HAP-1 (cell line): ENCODE data around the gene PRM2.

Source experiments
- DNase-seq, 2 experiments: peaks; one replicate each; pipeline ENCODE4 v3.0.0-alpha.2; 2016 to 2020; ENCODE audit warnings: low spot score in 2 of 2
- H3K27me3 ChIP-seq: fragments of 250-450 bp; sonication (Bioruptor Pico); 2 replicates; pipeline ENCODE4 v1.5.1; 2020; ENCODE audit warnings: low read depth, mild to moderate bottlenecking, moderate library complexity
- H3K36me3 ChIP-seq: fragments of 250-450 bp; sonication (Bioruptor Pico); replicated peaks from 2 replicates; pipeline ENCODE4 v1.5.1; 2020; ENCODE audit warnings: mild to moderate bottlenecking
- H3K4me1 ChIP-seq: fragments of 250-450 bp; sonication (Bioruptor Pico); 2 replicates; pipeline ENCODE4 v1.5.1; 2020; ENCODE audit warnings: mild to moderate bottlenecking
- H3K4me3 ChIP-seq: fragments of 250-450 bp; sonication (Bioruptor Pico); 2 replicates; pipeline ENCODE4 v1.5.1; 2020; ENCODE audit warnings: mild to moderate bottlenecking, moderate library complexity
- H3K9me3 ChIP-seq: fragments of 250-450 bp; sonication (Bioruptor Pico); 2 replicates; pipeline ENCODE4 v1.5.1; 2020; ENCODE audit warnings: mild to moderate bottlenecking, moderate library complexity
- in situ Hi-C: fragments of 300-500 bp; cut with MboI; formaldehyde crosslinking; loops from 3 replicates; pipeline ENCODE4 v1.14.3; 2020; ENCODE audit warnings: low sequenced_read_pairs, inconsistent platforms, mixed read lengths

PRM2 gene

DNA sequence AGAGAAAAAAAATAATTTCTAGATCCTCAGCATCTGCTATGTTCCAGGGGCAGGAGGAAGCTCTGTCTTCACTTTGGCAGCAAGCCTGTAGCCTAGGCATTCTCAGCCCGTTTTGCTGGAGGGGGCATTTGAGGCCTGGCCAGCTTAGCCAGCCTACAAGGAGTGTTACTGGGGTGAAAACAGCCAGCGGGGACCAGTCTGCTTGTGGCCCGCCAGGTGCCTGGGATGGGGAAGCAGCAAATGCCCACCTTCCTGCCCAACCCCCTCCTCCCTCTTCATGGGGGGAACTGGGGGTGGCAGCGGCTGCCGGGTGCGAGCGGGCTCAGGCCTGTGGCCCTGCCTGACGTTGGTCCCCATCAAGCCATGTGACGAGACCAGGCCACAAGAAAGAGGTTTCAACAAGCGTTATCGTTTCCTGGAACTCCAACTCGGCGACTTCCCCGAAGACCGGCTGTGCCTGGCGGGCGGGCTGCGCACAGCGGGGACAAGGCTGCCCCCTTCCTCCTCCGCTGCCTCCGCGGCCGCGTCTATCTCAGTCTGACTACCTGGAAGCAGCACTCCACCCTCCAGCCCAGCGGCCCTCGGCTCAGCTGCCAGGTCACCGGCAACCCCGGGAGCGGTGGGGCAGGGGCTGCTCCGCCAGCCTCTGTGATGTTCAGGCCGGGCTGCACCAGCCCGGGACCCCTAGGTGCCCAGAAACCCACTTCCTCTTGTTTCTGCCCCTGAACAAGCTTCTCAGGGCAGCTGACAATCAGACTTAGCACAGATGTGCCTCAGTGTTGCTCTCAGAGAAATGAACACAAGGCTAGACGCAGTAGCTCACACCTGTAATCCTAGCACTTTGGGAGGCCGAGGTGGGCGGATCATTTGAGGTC lies 43.2 kb downstream of the PRM2 start:
- in situ Hi-C loops, result no loop called here

DNA sequence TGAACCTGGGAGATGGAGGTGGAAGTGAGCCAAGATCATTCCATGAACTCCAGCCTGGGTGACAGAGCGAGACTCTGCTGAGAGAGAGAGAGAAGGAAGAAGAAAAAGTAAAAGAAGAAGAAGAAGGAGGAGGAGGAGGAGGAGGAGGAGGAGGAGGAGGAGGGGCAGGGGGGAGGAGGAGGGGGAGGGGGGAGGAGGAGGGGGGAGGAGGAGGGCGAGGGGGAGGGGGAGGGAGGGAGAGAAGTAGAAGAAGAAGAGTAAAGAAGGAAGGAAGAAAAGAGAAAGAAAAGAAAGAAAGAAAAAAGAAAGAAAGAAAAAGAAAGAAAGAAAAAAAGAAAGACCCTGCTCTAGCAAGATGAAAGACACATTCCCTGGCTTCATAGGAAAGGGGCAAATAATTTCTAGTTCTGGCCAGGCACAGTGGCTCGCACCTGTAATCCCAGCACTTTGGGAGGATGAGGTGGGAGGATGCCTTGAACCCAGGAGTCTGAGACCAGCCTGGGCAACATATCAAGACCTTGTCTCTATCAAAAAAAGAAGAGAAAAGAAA lies 43.9 kb downstream of the PRM2 start:
- no peaks in the 10 kb centered on the region for H3K27me3 ChIP-seq
- no peak for DNase-seq
- no peaks in the 10 kb centered on the region for H3K4me1 ChIP-seq
- in situ Hi-C loops, result no loop called here
- H3K4me3 ChIP-seq, result no peak overlapping the region
- H3K36me3 ChIP-seq, result no peaks in the 10 kb centered on the region
- no peaks in the 10 kb centered on the region for H3K9me3 ChIP-seq

More for the DNA sequence above, 43.2 kb downstream of the PRM2 start:
- no peaks in the 10 kb centered on the region for H3K9me3 ChIP-seq
- DNase-seq, result no peak
- H3K27me3 ChIP-seq, result no peaks in the 10 kb centered on the region
- no peaks in the 10 kb centered on the region for H3K4me1 ChIP-seq
- H3K4me3 ChIP-seq, result no peak overlapping the region
- no peaks in the 10 kb centered on the region for H3K36me3 ChIP-seq

DNA sequence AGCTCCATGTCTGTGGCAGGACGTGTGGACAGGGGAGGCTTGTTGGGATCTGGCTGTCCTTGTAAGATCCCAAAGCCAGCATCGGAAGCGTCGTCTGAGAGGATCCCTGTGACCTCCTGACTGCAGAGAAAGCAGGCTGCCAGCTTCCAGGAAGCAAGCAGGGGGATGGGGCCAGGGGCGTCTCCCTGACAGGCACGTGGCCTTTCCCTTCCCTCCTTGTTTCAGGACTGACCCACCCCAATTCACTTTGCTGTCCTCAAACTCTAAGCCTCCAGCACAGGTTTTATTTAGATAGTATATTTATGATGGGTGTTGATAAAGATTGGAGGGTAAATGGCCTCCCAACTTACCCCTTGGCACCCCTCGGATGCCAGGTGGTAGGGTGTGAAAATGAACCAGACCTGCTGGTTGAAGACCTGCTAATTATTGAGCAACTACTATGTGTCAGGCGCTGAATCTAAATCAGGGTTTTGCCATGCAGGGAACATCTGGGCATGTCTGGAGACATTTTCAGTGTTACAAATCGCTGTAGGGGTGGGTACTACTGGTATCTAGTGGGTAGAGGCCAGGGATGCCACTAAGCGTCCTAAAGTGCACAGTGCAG lies 44.8 kb downstream of the PRM2 start:
- no peaks in the 10 kb centered on the region for H3K36me3 ChIP-seq
- no peaks in the 10 kb centered on the region for H3K4me1 ChIP-seq
- no peak for DNase-seq
- no peaks in the 10 kb centered on the region for H3K27me3 ChIP-seq
- in situ Hi-C loops, result no loop called here
- H3K4me3 ChIP-seq, result no peak overlapping the region
- no peaks in the 10 kb centered on the region for H3K9me3 ChIP-seq

DNA sequence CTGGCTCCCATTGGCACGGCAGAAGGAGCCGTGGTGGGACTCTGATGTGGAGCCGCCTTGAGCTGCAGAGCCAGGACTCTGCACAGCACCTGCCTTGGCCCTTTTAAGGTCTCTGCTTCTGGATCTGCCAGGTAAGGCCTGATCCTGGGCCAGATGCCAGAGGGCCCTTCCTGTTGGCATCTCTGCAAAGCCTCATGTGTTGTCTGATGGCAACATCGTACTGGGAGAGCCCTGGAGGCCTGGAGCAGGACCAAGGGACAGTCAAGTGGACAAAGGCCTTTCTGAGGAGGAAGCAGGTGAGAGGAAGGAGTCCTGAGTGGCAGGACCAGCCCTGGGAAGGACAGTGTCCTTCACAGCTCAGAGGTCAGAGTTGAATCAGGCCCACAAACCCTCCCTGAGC lies 46.4 kb downstream of the PRM2 start:
- Histone ChIP-seq H3K4me3 (no peak overlapping the region), H3K4me1 (no peaks in the 10 kb centered on the region), H3K27me3 (no peaks in the 10 kb centered on the region)

DNA sequence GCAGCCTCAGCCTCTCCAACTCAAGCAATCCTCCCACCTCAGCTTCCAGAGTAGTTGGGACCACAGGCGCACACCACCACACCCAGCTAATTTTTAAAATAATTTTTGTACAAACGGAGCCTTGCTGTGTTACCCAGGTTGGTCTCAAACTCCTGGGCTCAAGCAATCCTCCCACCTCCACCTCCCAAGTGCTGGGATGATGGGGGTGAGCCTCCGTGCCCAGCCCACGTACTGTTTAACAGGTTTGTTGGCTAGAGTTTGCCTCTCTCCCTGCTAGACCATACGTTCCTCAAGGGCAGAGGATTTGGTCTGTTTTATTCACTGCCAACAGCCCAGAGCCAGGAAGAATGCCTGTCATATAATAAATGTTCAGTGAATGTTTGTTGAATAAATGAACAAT lies 46.8 kb downstream of the PRM2 start:
- in situ Hi-C loops, result no loop called here
- no peaks in the 10 kb centered on the region for H3K4me1 ChIP-seq
- no peaks in the 10 kb centered on the region for H3K36me3 ChIP-seq
- no peak for DNase-seq
- no peaks in the 10 kb centered on the region for H3K27me3 ChIP-seq
- no peaks in the 10 kb centered on the region for H3K9me3 ChIP-seq
- no peak overlapping the region for H3K4me3 ChIP-seq

More for the DNA sequence above, 46.4 kb downstream of the PRM2 start:
- no peak for DNase-seq
- no peaks in the 10 kb centered on the region for H3K9me3 ChIP-seq
- in situ Hi-C loops, result no loop called here
- no peaks in the 10 kb centered on the region for H3K36me3 ChIP-seq

DNA sequence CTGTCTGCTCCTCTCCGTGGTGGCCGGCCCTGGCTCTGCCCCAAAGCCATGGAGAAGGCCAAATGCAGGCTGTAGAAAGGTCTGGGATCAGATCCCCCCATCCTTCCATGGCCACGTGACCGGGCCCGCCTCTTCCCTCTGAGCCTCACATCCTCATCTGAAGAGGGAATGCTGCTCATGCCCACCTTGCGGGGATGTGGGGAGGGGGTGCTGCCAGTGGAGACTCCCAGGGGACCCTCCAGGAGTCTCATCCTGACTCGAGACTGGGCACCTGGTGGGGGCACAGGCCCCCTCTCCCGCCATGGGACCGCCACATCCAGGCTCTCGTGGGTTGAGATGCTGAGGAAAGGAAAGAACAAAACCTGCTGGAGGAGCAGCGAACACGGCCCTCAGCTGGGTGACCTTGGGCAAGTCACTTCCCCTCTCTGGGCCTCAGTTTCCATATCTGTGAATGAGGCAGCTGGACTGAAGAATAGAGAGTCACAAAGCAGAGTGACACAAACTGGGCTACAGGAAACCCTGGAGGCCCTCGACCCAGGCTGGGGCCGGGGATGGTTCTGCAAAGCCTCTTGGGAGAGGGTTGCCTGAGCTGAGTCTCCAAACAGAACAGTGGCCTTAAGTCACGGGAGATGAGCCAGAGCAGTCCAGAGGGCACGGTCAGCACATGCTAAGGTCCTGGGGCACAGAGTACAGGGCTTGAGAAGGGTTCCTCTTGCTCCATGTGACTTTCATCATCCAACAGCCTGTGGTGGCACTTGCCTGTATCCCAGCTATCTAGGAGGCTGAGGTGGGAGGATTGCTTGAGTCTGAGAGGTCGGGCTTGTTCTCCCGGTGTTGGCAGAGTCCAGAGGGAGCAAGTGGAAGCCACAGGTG lies 50.4 kb downstream of the PRM2 start:
- Histone ChIP-seq H3K36me3 (no peaks in the 10 kb centered on the region), H3K9me3 (no peaks in the 10 kb centered on the region), H3K4me3 (no peak overlapping the region), H3K4me1 (no peaks in the 10 kb centered on the region), H3K27me3 (no peaks in the 10 kb centered on the region)
- in situ Hi-C loops, result no loop called here
- no peak for DNase-seq
